ENCODE data around the gene BMPR1B. TPM values are rescaled to one million over a fixed set of nuclear protein-coding genes. Genes with fewer than 3 reads are reported as not detected.
A peak's percentile ranks its signal among the peaks of the same experiment; 100 is the strongest.

BMPR1B gene
- total and polyA plus RNA-seq, 2 of the 4 experiments (the other 2 are of a cell fraction), result 0.24 to 0.90 TPM

DNA sequence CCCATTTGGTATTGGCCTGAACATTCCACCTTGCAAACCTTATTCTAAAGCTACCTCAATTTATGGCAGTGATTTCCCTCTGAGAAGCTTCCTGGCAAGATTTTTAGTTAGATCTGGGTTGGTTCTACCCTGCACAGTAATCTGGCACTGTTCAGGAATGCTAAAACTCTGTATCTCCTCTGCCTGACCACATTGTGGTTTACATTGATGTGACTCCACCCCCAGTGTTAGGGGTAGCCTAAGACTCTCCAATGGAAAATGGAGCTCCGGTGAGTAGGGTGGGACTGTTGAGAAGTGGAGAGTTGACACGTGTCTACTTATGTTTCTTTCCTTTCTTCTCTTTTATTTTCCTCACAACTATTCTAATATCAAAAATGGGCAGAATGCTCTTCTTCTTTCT, 45.4 kb downstream of the BMPR1B start:
- Histone ChIP-seq H3K36me3 (ENCODE audit: control insufficient read depth, insufficient read depth, low read length) (no peaks in the 10 kb centered on the region), H3K14ac (replicated peaks; ENCODE audit: low read depth, low read length) (no peak overlapping the region; the same call in none of the 2 replicates), H2BK15ac (ENCODE audit: low read depth, low read length) (no peak overlapping the region), H3K56ac (ENCODE audit: extremely low read depth, insufficient read depth, low read length) (no peak overlapping the region), H2AFZ (replicated peaks; ENCODE audit: low read length, poor library complexity) (peak overlapping the region; percentile 44), H2BK5ac (ENCODE audit: low read depth, low read length, poor library complexity, severe bottlenecking) (no peak overlapping the region), H3K18ac (ENCODE audit: low read depth, low read length) (no peak overlapping the region), H3K27me3 (ENCODE audit: control insufficient read depth, insufficient read depth, low read length) (no peaks in the 10 kb centered on the region), H2AK5ac (ENCODE audit: low read depth, low read length) (no peak overlapping the region; the same call in 1 of the 2 replicates), H3K4ac (ENCODE audit: low read depth, low read length) (no peak overlapping the region), H3K9me3 (ENCODE audit: control insufficient read depth, insufficient read depth, low read length) (no peaks in the 10 kb centered on the region), H3K27ac (ENCODE audit: insufficient read depth, low read length) (no peak overlapping the region), H3K9me1 (ENCODE audit: insufficient read depth, low read length) (peaks cover 3% of the 10 kb centered on the region; the same call in 1 of the 2 replicates), H2BK120ac (ENCODE audit: low read depth, low read length) (no peak overlapping the region), H4K91ac (ENCODE audit: insufficient read depth, low read depth, low read length) (no peak overlapping the region), H3K4me2 (ENCODE audit: low read depth, low read length) (no peak overlapping the region), H2BK20ac (ENCODE audit: low read depth, low read length) (no peak overlapping the region), H4K20me1 (ENCODE audit: insufficient read depth, low read length) (no peaks in the 10 kb centered on the region), H3K79me1 (ENCODE audit: low read depth in 1 of 2, low read length in 2 of 2) (no peaks in the 10 kb centered on the region), H3K4me1 (ENCODE audit: control insufficient read depth, insufficient read depth, low read length) (no peaks in the 10 kb centered on the region), H2AK9ac (replicated peaks; ENCODE audit: low read depth, low read length, poor library complexity) (no peak overlapping the region), H3K4me3 (ENCODE audit: insufficient read depth, low read depth, low read length) (no peak overlapping the region), H3K23ac (ENCODE audit: low read depth, low read length) (no peak overlapping the region), H3K9ac (ENCODE audit: low read depth, low read length) (no peak overlapping the region), H4K8ac (ENCODE audit: low read depth in 2 of 2, low read length in 2 of 2) (no peak overlapping the region), H4K5ac (ENCODE audit: low read depth, low read length) (no peak overlapping the region)
- WGBS, 2 experiments (ENCODE audit: extremely low coverage in 2 of 2, insufficient read length in 1 of 2), result no CpG with 5 or more reads among the region's 2 CpGs
- DNase-seq (no peak), ATAC-seq (ENCODE audit: low read depth) (0 out of 2 replicates have a peak, but pooled peaks have one; percentile 30)
- dilution Hi-C loops (cut with HindIII; ENCODE audit: low sequenced_read_pairs, unreplicated experiment), result no loop called here
- POLR2A ChIA-PET (ENCODE audit: unreplicated experiment), result no interaction called here
- BruUV-seq (replicated peaks), result no TSS peak
- in situ Hi-C loops (cut with MboI; ENCODE audit: low sequenced_read_pairs), result no loop called here
- CTCF ChIA-PET, result no interaction called here
- TF ChIP-seq RAD21 (IDR thresholded peaks at IDR 0.05; ENCODE audit: low read length) (no peak), CHD1 (IDR thresholded peaks at IDR 0.05; ENCODE audit: low read depth, low read length) (no peak), POLR2A (IDR thresholded peaks at IDR 0.05; ENCODE audit: low read depth, low read length) (no peak), ELK1 (IDR thresholded peaks at IDR 0.05; ENCODE audit: borderline replicate concordance, low read depth, low read length) (no peak), MXI1 (IDR thresholded peaks at IDR 0.05; ENCODE audit: borderline replicate concordance, low read depth, low read length) (no peak), BHLHE40 (IDR thresholded peaks at IDR 0.05; ENCODE audit: low read depth, low read length) (no peak), RCOR1 (IDR thresholded peaks at IDR 0.05; ENCODE audit: insufficient replicate concordance, low read length) (no peak), CTCF (conservative IDR thresholded peaks at IDR 0.05; ENCODE audit: low read depth, low read length) (no peak), MAFK (IDR thresholded peaks at IDR 0.05; ENCODE audit: low read depth, low read length) (no peak), SMC3 (IDR thresholded peaks at IDR 0.05; ENCODE audit: low read depth, low read length) (no peak), NFE2L2 (IDR thresholded peaks at IDR 0.05; ENCODE audit: low read depth, low read length) (no peak), CEBPB (IDR thresholded peaks at IDR 0.05; ENCODE audit: low read depth, low read length) (no peak), MAZ (IDR thresholded peaks at IDR 0.05; ENCODE audit: borderline replicate concordance, low read depth, low read length) (no peak), RFX5 (IDR thresholded peaks at IDR 0.05; ENCODE audit: low read depth, low read length) (no peak), FOS (IDR thresholded peaks at IDR 0.05; ENCODE audit: low read depth, low read length) (no peak)
- TF ChIP-seq, protein P1, sequence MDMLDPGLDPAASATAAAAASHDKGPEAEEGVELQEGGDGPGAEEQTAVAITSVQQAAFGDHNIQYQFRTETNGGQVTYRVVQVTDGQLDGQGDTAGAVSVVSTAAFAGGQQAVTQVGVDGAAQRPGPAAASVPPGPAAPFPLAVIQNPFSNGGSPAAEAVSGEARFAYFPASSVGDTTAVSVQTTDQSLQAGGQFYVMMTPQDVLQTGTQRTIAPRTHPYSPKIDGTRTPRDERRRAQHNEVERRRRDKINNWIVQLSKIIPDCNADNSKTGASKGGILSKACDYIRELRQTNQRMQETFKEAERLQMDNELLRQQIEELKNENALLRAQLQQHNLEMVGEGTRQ (IDR thresholded peaks at IDR 0.05; ENCODE audit: low read depth, low read length), result no peak
- intact Hi-C loops (cut with micrococcal nuclease), result no loop called here

All from IMR-90 (cell line).